Naive B cell (primary cell): ENCODE data around the gene SOWAHB. TPM values are rescaled to one million over a fixed set of nuclear protein-coding genes. Genes with fewer than 3 reads are reported as not detected.
A peak's percentile ranks its signal among the peaks of the same experiment; 100 is the strongest.

ENCODE experiments used
- ATAC-seq, 2 donors: fragments of 150-1000 bp; cut with Tn5 transposase; 2 replicates each; pipeline ENCODE4 v1.10.0; 2021; ENCODE audit warnings: low read depth in 2 of 2, mild to moderate bottlenecking in 2 of 2, moderate library complexity in 2 of 2
- DNase-seq: peaks from one replicate; pipeline ENCODE4 v3.0.0; 2022
- H3K27ac Mint-ChIP-seq, 6 donors: one replicate each; pipeline ENCODE4 v1.8.0; 2020 to 2022; ENCODE audit warnings: mild to moderate bottlenecking in 6 of 6, mixed read lengths in 6 of 6, moderate library complexity in 5 of 6, inconsistent platforms in 2 of 6
- H3K27me3 Mint-ChIP-seq, 3 donors: one replicate each; pipeline ENCODE4 v1.8.0; 2021 to 2022; ENCODE audit warnings: mixed read lengths in 3 of 3, mild to moderate bottlenecking in 1 of 3
- H3K36me3 Mint-ChIP-seq, 2 donors: one replicate each; pipeline ENCODE4 v1.8.0; 2020 to 2022; ENCODE audit warnings: mixed read lengths in 2 of 2, inconsistent platforms in 1 of 2, mild to moderate bottlenecking in 1 of 2
- H3K4me1 Mint-ChIP-seq, 3 donors: one replicate each; pipeline ENCODE4 v1.8.0; 2020 to 2022; ENCODE audit warnings: mixed read lengths in 3 of 3, inconsistent platforms in 1 of 3, mild to moderate bottlenecking in 1 of 3, moderate library complexity in 1 of 3
- H3K4me3 Mint-ChIP-seq, 8 donors: one replicate each; pipeline ENCODE4 v1.8.0; 2020 to 2022; ENCODE audit warnings: mild to moderate bottlenecking in 8 of 8, mixed read lengths in 8 of 8, moderate library complexity in 8 of 8, inconsistent platforms in 2 of 8
- H3K9me3 Mint-ChIP-seq, 7 donors: one replicate each; pipeline ENCODE4 v1.8.0; 2020 to 2022; ENCODE audit warnings: mixed read lengths in 7 of 7, mild to moderate bottlenecking in 5 of 7, inconsistent platforms in 2 of 7, moderate library complexity in 1 of 7
- polyA plus RNA-seq, 6 donors: library from polyadenylated mRNA; unstranded; fragments of 300-500 nt; fragmentation: Illumina TruSeq; gene quantifications; one replicate each; pipeline ENCODE4 v1.2.3, GENCODE V29; 2021; ENCODE audit warnings: low read depth in 6 of 6

Gene SOWAHB
- polyA plus RNA-seq, 6 donors from 2014 or later, result not detected

DNA sequence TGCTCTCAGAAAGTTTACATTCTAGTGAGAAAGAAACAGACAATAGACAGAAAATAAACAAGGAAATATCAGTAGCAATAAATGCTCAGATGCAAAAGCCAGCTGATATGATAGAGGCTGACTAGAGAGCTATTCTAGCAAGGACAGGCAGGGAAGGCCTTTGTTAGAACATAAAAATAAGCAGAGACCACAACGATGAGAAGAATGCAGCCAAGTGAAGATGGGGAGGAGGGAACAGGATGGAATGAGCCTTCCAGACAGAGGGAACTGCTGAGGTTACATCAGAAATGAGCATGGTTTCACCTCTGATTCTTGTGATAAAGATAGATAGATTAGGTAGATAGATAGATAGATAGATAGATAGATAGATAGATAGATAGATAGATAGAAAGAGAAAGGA is 7.6 kb upstream of the SOWAHB start:
- Mint-ChIP-seq H3K27me3 (peaks cover 11 to 35% (median 20%) of the 10 kb centered on the region in 3 donors), H3K4me1 (no peaks in the 10 kb centered on the region), H3K27ac (no peak overlapping the region), H3K36me3 (no peaks in the 10 kb centered on the region), H3K9me3 (peaks cover 0 to 9% (median 2%) of the 10 kb centered on the region in 7 donors), H3K4me3 (no peak overlapping the region)
- DNase-seq, result no peak
- no peak for ATAC-seq

- no peak for ATAC-seq
- DNase-seq, result no peak
- Mint-ChIP-seq H3K36me3 (no peaks in the 10 kb centered on the region), H3K27me3 (peaks cover 13 to 29% (median 15%) of the 10 kb centered on the region in 3 donors), H3K27ac (no peak overlapping the region), H3K9me3 (peaks cover 0 to 7% (median 2%) of the 10 kb centered on the region in 7 donors), H3K4me3 (no peak overlapping the region), H3K4me1 (no peaks in the 10 kb centered on the region)
Observed at GRCh38 chr4:76904646-76905190, 6.8 kb upstream of the SOWAHB start.

- H3K27me3 Mint-ChIP-seq, result peaks cover 8 to 23% (median 20%) of the 10 kb centered on the region in 3 donors
- no peak for DNase-seq
- peaks cover 0 to 10% (median 0%) of the 10 kb centered on the region in 3 donors for H3K4me1 Mint-ChIP-seq
- no peaks in the 10 kb centered on the region for H3K36me3 Mint-ChIP-seq
- no peak overlapping the region for H3K4me3 Mint-ChIP-seq
- H3K27ac Mint-ChIP-seq, result no peak overlapping the region
- ATAC-seq, result no peak
- peaks cover 0 to 4% (median 0%) of the 10 kb centered on the region in 7 donors for H3K9me3 Mint-ChIP-seq
Observed at GRCh38 chr4:76902233-76902890, 4.4 kb upstream of the SOWAHB start.

DNA sequence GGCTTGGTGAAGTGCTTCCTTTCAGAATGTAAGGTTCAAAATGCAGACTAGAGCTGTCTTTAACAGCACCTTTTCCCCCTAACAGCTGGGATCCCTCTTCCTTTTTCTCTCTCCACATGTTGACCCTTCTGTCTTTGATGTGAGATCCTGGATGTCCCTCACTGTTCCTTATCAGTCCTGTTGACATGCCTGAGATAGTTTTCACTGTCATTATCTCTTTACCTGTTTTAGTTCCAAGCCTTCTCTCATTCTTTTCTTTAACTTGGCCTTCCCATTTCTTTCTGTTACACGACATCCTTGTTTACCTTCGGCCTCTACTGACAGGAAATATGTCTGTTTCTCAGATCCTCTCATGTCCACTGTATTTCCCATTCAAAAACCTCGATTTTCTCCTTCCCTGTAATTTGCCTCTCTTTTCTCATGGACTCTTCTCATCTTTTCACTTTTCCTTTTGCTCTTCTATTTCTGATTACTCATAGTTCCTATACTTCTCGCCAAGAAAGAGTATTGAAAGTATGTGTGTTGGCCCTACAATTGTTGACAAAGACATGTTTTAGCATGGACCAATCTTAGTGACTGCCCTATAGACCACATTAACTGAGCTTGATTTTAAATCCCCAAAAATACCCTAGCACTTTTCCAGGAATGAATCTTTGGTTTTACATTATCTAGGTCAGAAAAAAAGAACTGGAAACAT is 1.2 kb upstream of the SOWAHB start:
- Mint-ChIP-seq H3K4me1 (peaks cover 0 to 10% (median 0%) of the 10 kb centered on the region in 3 donors), H3K36me3 (no peaks in the 10 kb centered on the region), H3K27ac (no peak overlapping the region), H3K27me3 (peaks cover 17 to 35% (median 21%) of the 10 kb centered on the region in 3 donors), H3K4me3 (peak overlapping the region in 5 of 8 donors; percentile 10 to 75 (median 70)), H3K9me3 (peaks cover 0 to 2% (median 0%) of the 10 kb centered on the region in 7 donors)
- ATAC-seq (no peak), DNase-seq (no peak)

- ATAC-seq (no peak), DNase-seq (no peak)
- no peak overlapping the region for H3K27ac Mint-ChIP-seq
- H3K9me3 Mint-ChIP-seq, result peaks cover 0 to 2% (median 0%) of the 10 kb centered on the region in 7 donors
- peaks cover 18 to 35% (median 21%) of the 10 kb centered on the region in 3 donors for H3K27me3 Mint-ChIP-seq
- no peaks in the 10 kb centered on the region for H3K36me3 Mint-ChIP-seq
- peak overlapping the region; percentile 10 to 81 (median 70) for H3K4me3 Mint-ChIP-seq
- peaks cover 0 to 10% (median 0%) of the 10 kb centered on the region in 3 donors for H3K4me1 Mint-ChIP-seq
Observed at GRCh38 chr4:76898385-76898692, 395 bp upstream of the SOWAHB start.

GRCh38 chr4:76896614-76897535 is 1.1 kb downstream of the SOWAHB start:
- Mint-ChIP-seq H3K4me3 (peak overlapping the region in 4 of 8 donors; percentile 10 to 69 (median 40)), H3K27ac (no peak overlapping the region), H3K27me3 (peaks cover 33 to 44% (median 35%) of the 10 kb centered on the region in 3 donors), H3K36me3 (no peaks in the 10 kb centered on the region), H3K4me1 (peaks cover 0 to 10% (median 0%) of the 10 kb centered on the region in 3 donors), H3K9me3 (peaks cover 0 to 2% (median 0%) of the 10 kb centered on the region in 7 donors)
- no peak for DNase-seq
- ATAC-seq, result peak; percentile 28 to 32

GRCh38 chr4:76896048-76896447 is 1.9 kb downstream of the SOWAHB start:
- Mint-ChIP-seq H3K36me3 (no peaks in the 10 kb centered on the region), H3K4me3 (peak overlapping the region in 2 of 8 donors; percentile 10 to 55), H3K9me3 (peaks cover 0 to 2% (median 0%) of the 10 kb centered on the region in 7 donors), H3K27me3 (peaks cover 39 to 49% (median 41%) of the 10 kb centered on the region in 3 donors), H3K27ac (no peak overlapping the region), H3K4me1 (peaks cover 0 to 10% (median 0%) of the 10 kb centered on the region in 3 donors)
- ATAC-seq, result no peak
- DNase-seq, result no peak

DNA sequence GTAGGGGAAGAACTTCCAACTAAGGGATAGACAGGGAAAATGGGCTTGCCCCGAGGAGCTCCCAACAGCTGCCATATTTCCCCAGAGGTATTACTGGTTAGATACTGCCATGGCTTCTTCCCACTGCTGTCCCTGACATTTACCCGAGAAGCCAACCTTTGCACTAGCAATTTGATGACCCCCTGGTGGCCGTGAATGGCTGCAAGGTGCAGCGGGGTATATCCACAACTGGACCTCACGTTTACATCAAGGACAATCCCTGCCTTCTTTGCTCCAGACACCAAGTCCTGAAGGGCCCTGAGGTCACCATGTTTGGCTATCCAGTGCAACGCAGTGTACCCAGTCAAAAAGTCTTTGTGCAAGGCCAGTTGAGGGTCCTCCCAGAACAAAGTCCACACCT is 2.3 kb downstream of the SOWAHB start:
- peaks cover 0 to 10% (median 0%) of the 10 kb centered on the region in 3 donors for H3K4me1 Mint-ChIP-seq
- H3K36me3 Mint-ChIP-seq, result no peaks in the 10 kb centered on the region
- ATAC-seq (no peak), DNase-seq (no peak)
- H3K4me3 Mint-ChIP-seq, result no peak overlapping the region
- H3K9me3 Mint-ChIP-seq, result peaks cover 0 to 2% (median 0%) of the 10 kb centered on the region in 7 donors
- H3K27ac Mint-ChIP-seq, result no peak overlapping the region
- H3K27me3 Mint-ChIP-seq, result peaks cover 43 to 51% (median 45%) of the 10 kb centered on the region in 3 donors

GRCh38 chr4:76894537-76895255 is 3.2 kb downstream of the SOWAHB start:
- DNase-seq (no peak), ATAC-seq (no peak)
- Mint-ChIP-seq H3K36me3 (no peaks in the 10 kb centered on the region), H3K4me1 (peaks cover 0 to 10% (median 0%) of the 10 kb centered on the region in 3 donors), H3K4me3 (no peak overlapping the region), H3K27me3 (peaks cover 46 to 52% (median 49%) of the 10 kb centered on the region in 3 donors), H3K9me3 (peaks cover 0 to 2% (median 0%) of the 10 kb centered on the region in 7 donors), H3K27ac (no peak overlapping the region)

DNA sequence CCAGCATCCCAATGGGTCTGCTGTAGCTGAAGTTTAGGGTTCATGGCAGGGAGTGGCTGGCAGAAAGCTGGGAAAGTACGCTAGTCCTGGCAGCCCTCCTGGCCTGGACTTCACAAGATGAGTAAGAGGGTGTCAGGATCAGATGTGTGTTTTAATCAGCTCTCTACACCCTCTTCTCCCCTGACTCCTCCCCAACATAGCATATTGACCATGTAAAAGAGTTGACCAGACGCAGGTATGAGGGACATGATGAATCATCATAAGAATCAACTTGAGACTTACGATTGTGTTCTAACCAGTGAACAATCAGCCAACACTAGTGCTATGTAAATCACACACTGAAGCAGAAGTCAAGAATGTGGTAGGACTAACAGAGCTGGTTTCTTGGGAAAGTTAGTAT is 5.3 kb downstream of the SOWAHB start:
- Mint-ChIP-seq H3K27ac (no peak overlapping the region), H3K4me1 (no peaks in the 10 kb centered on the region), H3K36me3 (no peaks in the 10 kb centered on the region), H3K9me3 (peaks cover 0 to 2% (median 0%) of the 10 kb centered on the region in 7 donors), H3K27me3 (peaks cover 34 to 52% (median 36%) of the 10 kb centered on the region in 3 donors), H3K4me3 (peak overlapping the region in 1 of 8 donors; percentile 14)
- no peak for DNase-seq
- ATAC-seq, result no peak

DNA sequence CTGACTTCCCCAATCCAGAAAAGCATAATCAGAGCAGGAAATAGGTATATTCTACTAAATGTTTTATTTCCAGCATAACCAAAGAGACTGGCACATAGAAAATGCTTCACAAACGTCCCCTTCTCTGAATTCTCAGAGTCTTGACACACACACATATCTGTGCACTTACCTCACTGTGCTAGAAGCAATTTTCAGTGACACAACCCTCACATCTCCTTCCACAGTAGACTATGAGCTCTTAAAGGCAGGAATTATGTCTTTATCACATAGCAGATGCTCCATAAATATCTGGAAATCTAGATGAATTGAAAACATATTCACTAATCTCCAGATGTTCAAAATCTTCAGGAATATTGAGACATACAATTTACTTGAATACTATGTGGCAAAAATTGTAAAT is 5.9 kb downstream of the SOWAHB start:
- no peaks in the 10 kb centered on the region for H3K4me1 Mint-ChIP-seq
- H3K9me3 Mint-ChIP-seq, result peaks cover 0 to 2% (median 0%) of the 10 kb centered on the region in 7 donors
- H3K36me3 Mint-ChIP-seq, result no peaks in the 10 kb centered on the region

DNA sequence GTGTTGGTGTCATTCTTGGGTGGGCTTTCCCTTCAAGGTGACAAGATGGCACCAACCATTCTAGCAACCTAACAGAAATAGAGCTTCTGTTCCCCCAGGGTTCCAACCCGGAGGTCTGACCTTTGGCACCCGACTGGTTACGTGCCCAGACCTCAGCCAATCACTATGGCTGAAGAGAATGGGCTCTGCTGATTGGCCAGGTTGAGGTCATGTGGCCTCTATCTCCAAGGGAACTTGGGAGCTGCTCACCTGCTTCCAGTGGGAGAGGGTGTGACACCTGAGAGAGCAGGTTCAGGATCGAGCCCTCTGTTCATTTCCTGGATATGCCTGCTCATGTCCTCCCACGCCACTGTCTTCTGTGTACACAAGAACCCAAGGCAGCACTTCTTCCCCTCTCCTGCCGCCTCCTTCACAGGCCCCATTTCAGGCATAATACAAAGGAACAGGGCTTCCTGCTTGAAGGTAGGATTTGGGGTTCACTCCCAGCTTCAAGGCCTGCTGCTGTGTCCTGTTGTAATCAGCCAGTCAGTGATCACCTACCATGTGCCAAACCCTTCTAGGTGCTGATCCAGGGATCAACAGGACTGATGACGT is 11.0 kb downstream of the SOWAHB start:
- Mint-ChIP-seq H3K27ac (no peak overlapping the region), H3K9me3 (peaks cover 0 to 2% (median 0%) of the 10 kb centered on the region in 7 donors), H3K27me3 (peaks cover 13 to 28% (median 20%) of the 10 kb centered on the region in 3 donors), H3K4me3 (no peak overlapping the region), H3K4me1 (no peaks in the 10 kb centered on the region), H3K36me3 (no peaks in the 10 kb centered on the region)
- ATAC-seq, result no peak
- no peak for DNase-seq

More for the DNA sequence above, 5.9 kb downstream of the SOWAHB start:
- DNase-seq (no peak), ATAC-seq (no peak)
- Mint-ChIP-seq H3K27ac (no peak overlapping the region), H3K27me3 (peaks cover 36 to 52% (median 39%) of the 10 kb centered on the region in 3 donors), H3K4me3 (no peak overlapping the region)
